Endothelial cell of umbilical vein (primary cell): ENCODE results near the gene TMEM97. TPM values are rescaled to one million over a fixed set of nuclear protein-coding genes. Genes with fewer than 3 reads are reported as not detected.
A peak's percentile ranks its signal among the peaks of the same experiment; 100 is the strongest.

Source experiments
- BruUV-seq: library from RNA; stranded (reverse); fragments of 400-500 nt; replicated peaks from 2 replicates; lab custom pipeline; 2021; lab: Mats Ljungman, UMichigan
- CTCF ChIA-PET: fragments of 300-600, 350-600 bp; sonication (Branson Sonifier 250); formaldehyde crosslinking; loops from one replicate; lab custom pipeline; 2021; ENCODE audit warnings: antibody characterized with exemption, inconsistent platforms; lab: Charles Lee
- POLR2A ChIA-PET: fragments of 300-600, 350-600 bp; sonication (Branson Sonifier 250); formaldehyde crosslinking; loops from one replicate; lab custom pipeline; 2021; ENCODE audit warnings: antibody characterized with exemption, inconsistent platforms; lab: Charles Lee
- DNase-seq: peaks from one replicate; pipeline ENCODE4 v3.0.0-alpha.2; 2011; ENCODE audit warnings: low read depth, low spot score
- FAIRE-seq: peaks from 2 replicates; lab custom pipeline; 2011; peaks lifted over from hg19 to GRCh38; lab: Jason Lieb, UNC
- H2AFZ ChIP-seq: 2 replicates; pipeline ENCODE4 v1.6.0; 2012; ENCODE audit warnings: low read depth, low read length, control low read depth, inconsistent platforms
- H3K27ac ChIP-seq: 2 replicates; pipeline ENCODE4 v1.5.1; 2011; ENCODE audit warnings: low read depth, mild to moderate bottlenecking, control low read depth, low read length, moderate library complexity; ENCODE audit not compliant: insufficient read depth
- H3K27me3 ChIP-seq, 2 experiments: 2 replicates each; pipeline versions ENCODE4 v1.6.0 to v1.6.1; 2011; ENCODE audit warnings: low read length in 2 of 2, mixed read lengths in 1 of 2; ENCODE audit not compliant: control insufficient read depth in 2 of 2, insufficient read depth in 2 of 2
- H3K36me3 ChIP-seq, 2 experiments: 2 replicates in 1 of 2; 3 replicates in 1 of 2; pipeline ENCODE4 v1.5.1; 2011; ENCODE audit warnings: low read length in 2 of 2, mild to moderate bottlenecking in 1 of 2, moderate library complexity in 1 of 2; ENCODE audit not compliant: control insufficient read depth in 2 of 2, insufficient read depth in 2 of 2; ENCODE audit errors: extremely low read depth in 1 of 2
- H3K4me1 ChIP-seq: 3 replicates; pipeline ENCODE4 v1.5.1; 2011; ENCODE audit warnings: mild to moderate bottlenecking, low read length; ENCODE audit not compliant: control insufficient read depth, insufficient read depth; ENCODE audit errors: extremely low read depth
- H3K4me2 ChIP-seq: 2 replicates; pipeline ENCODE4 v1.6.1; 2011; ENCODE audit warnings: low read length, control low read depth, mixed read lengths; ENCODE audit not compliant: insufficient read depth
- H3K4me3 ChIP-seq, 3 experiments: fragments of 200-600 bp in 1 of 3; sonication (generic), shearing (Covaris generic) in 1 of 3; replicated peaks in 1 of 3; 2 replicates each; pipeline ENCODE4 v1.5.1; 2011 to 2016; ENCODE audit warnings: control low read depth in 3 of 3, low read length in 3 of 3, mild to moderate bottlenecking in 2 of 3, inconsistent platforms in 1 of 3, low read depth in 1 of 3, moderate library complexity in 1 of 3; ENCODE audit not compliant: insufficient read depth in 1 of 3
- H3K79me2 ChIP-seq: 2 replicates; pipeline ENCODE4 v1.6.0; 2012; ENCODE audit warnings: low read length, inconsistent platforms; ENCODE audit not compliant: control insufficient read depth, insufficient read depth
- H3K9ac ChIP-seq: replicated peaks from 2 replicates; pipeline ENCODE3; 2011; ENCODE audit warnings: low read length, control low read depth; ENCODE audit not compliant: insufficient read depth; ENCODE audit errors: extremely low read depth
- H3K9me1 ChIP-seq: replicated peaks from 3 replicates; pipeline ENCODE4 v1.6.0; 2011; ENCODE audit warnings: mild to moderate bottlenecking, low read length; ENCODE audit not compliant: control insufficient read depth, insufficient read depth; ENCODE audit errors: extremely low read depth
- H3K9me3 ChIP-seq: replicated peaks from 2 replicates; pipeline ENCODE4 v1.5.1; 2012; ENCODE audit warnings: low read length, inconsistent platforms; ENCODE audit not compliant: control insufficient read depth, insufficient read depth
- H4K20me1 ChIP-seq: replicated peaks from 2 replicates; pipeline ENCODE3; 2011; ENCODE audit warnings: mild to moderate bottlenecking, low read length; ENCODE audit not compliant: control insufficient read depth, insufficient read depth; ENCODE audit errors: extremely low read depth
- CTCF ChIP-seq, 2 donors: IDR thresholded peaks; 1 replicate in 1 of 2; 2 replicates in 1 of 2; pipeline ENCODE4 v1.5.1; 2011; ENCODE audit warnings: low read length in 2 of 2, mild to moderate bottlenecking in 2 of 2, moderate library complexity in 2 of 2, control low read depth in 1 of 2, inconsistent platforms in 1 of 2, low read depth in 1 of 2; ENCODE audit not compliant: insufficient read depth in 1 of 2; ENCODE audit errors: extremely low read depth in 1 of 2
- EZH2 ChIP-seq: IDR thresholded peaks from 2 replicates; pipeline ENCODE4 v1.6.1; 2012; ENCODE audit warnings: borderline replicate concordance, low read depth, mild to moderate bottlenecking, moderate library complexity, low read length, inconsistent platforms; ENCODE audit not compliant: severe bottlenecking
- FOS ChIP-seq: IDR thresholded peaks from 2 replicates; pipeline ENCODE4 v1.6.1; 2011; ENCODE audit warnings: mild to moderate bottlenecking, low read length, moderate library complexity, borderline replicate concordance; ENCODE audit not compliant: insufficient read depth
- GATA2 ChIP-seq: IDR thresholded peaks from 2 replicates; pipeline ENCODE4 v1.7.0; 2011; ENCODE audit warnings: low read depth, mild to moderate bottlenecking, moderate library complexity, mixed read lengths, low read length; ENCODE audit not compliant: insufficient read length, insufficient read depth
- JUN ChIP-seq: IDR thresholded peaks from 2 replicates; pipeline ENCODE4 v1.6.1; 2011; ENCODE audit warnings: borderline replicate concordance, low read depth; ENCODE audit not compliant: insufficient read length, insufficient read depth
- MYC ChIP-seq: IDR thresholded peaks from one replicate; pipeline ENCODE4 v1.6.1; 2011; ENCODE audit warnings: mild to moderate bottlenecking, low read depth, low read length
- POLR2A ChIP-seq: IDR thresholded peaks from 2 replicates; pipeline ENCODE4 v1.6.1; 2012; ENCODE audit warnings: low read depth, mild to moderate bottlenecking, control low read depth, low read length
- POLR2AphosphoS5 ChIP-seq: IDR thresholded peaks from 2 replicates; pipeline ENCODE4 v1.6.1; 2012; ENCODE audit warnings: low read depth, mild to moderate bottlenecking, control low read depth, low read length, moderate library complexity; ENCODE audit not compliant: insufficient read depth
- dilution Hi-C: fragments of 300-500 bp; cut with MboI; formaldehyde crosslinking; loops from one replicate; pipeline ENCODE4 v1.15.0; 2019; ENCODE audit warnings: low sequenced_read_pairs; ENCODE audit not compliant: extremely low pct_ligation_motif_present
- intact Hi-C: fragments of 100-400 bp; cut with micrococcal nuclease; formaldehyde crosslinking; loops from one replicate; pipeline ENCODE4 v1.10.0; 2022
- polyA plus RNA-seq, 4 experiments: library from polyadenylated mRNA; depleted of rRNA in 3 of 4; stranded (reverse) in 3 of 4; unstranded in 1 of 4; fragments of >200 nt; gene quantifications; 2 replicates each; pipeline versions ENCODE4 v1.2.1 to v1.2.3, GENCODE V29; 2011 to 2012; ENCODE audit warnings: missing spikeins in 1 of 4
- total RNA-seq: library from RNA; stranded (reverse); gene quantifications from 2 replicates; pipeline ENCODE4 v1.2.3, GENCODE V29; 2021
- TF ChIP-seq, protein P1 (sequence below): IDR thresholded peaks from 2 replicates; pipeline ENCODE4 v1.6.1; 2011; ENCODE audit not compliant: insufficient read depth, insufficient read length

Gene TMEM97
- total and polyA plus RNA-seq, 2 donors (not counting 3 experiments of a cell fraction or from before 2014, with no cell fraction given) = 27.0 to 43.5 TPM

GRCh38 chr17:28326114-28326513 lies 7.1 kb downstream of the TMEM97 start:
- ChIA-PET POLR2A (no interaction called here), CTCF (interaction anchor here (1.1 kb wide), 1 partner anchor 521 kb away, joined by 4 read pairs; no protein-coding TSS in a partner anchor)
- BruUV-seq = no TSS peak
- FAIRE-seq = no peak
- H4K20me1 ChIP-seq = no peaks in the 10 kb centered on the region
- peaks cover 19% of the 10 kb centered on the region for H3K79me2 ChIP-seq
- H3K4me1 ChIP-seq = no peaks in the 10 kb centered on the region
- H3K4me2 ChIP-seq = no peak overlapping the region
- H3K27ac ChIP-seq = no peak overlapping the region
- no peaks in the 10 kb centered on the region for H3K27me3 ChIP-seq
- no peak for DNase-seq
- H2AFZ ChIP-seq = no peak overlapping the region
- intact Hi-C loops = no loop called here
- dilution Hi-C loops = no loop called here
- no peak overlapping the region for H3K4me3 ChIP-seq
- no peak overlapping the region for H3K9ac ChIP-seq
- TF ChIP-seq, protein P1, sequence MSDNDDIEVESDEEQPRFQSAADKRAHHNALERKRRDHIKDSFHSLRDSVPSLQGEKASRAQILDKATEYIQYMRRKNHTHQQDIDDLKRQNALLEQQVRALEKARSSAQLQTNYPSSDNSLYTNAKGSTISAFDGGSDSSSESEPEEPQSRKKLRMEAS = no peak
- TF ChIP-seq GATA2 = no peak
- TF ChIP-seq MYC = no peak
- H3K36me3 ChIP-seq = peaks cover 13 to 16% of the 10 kb centered on the region in 2 experiments
- no peaks in the 10 kb centered on the region for H3K9me3 ChIP-seq
- H3K9me1 ChIP-seq = no peaks in the 10 kb centered on the region

DNA sequence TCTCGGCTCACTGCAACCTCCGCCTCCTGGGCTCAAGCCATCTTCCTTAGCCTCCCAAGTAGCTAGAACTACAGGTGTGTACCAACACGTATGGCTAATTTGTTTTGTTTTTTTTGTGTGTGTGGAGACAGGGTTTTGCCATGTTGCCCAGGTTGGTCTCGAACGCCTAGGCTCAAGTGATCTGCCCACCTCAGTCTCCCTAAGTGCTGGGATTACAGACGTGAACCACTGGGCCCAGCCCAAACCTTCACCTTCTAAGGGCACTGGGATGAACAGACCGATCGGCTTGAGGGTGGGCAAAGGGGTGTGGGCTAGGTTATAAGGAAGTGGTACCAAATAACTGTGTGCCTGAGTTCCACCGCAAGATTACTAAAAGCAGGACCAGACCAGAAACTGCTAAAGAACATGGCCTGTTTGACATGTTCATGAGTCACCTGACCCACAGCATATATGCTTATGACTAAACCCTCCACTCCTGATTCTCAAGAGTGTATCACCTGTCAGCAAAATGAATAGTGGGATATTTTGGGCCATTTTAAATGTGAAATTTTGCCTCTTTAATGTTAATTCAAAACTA lies 8.1 kb downstream of the TMEM97 start:
- Histone ChIP-seq H4K20me1 (no peaks in the 10 kb centered on the region), H3K4me3 (no peak overlapping the region), H3K79me2 (peaks cover 12% of the 10 kb centered on the region), H3K9me3 (no peaks in the 10 kb centered on the region), H3K4me2 (no peak overlapping the region), H3K4me1 (no peaks in the 10 kb centered on the region), H2AFZ (no peak overlapping the region), H3K27ac (no peak overlapping the region), H3K9ac (no peak overlapping the region), H3K9me1 (no peaks in the 10 kb centered on the region), H3K36me3 (peaks cover 16 to 19% of the 10 kb centered on the region in 2 experiments), H3K27me3 (no peaks in the 10 kb centered on the region)
- dilution Hi-C loops (no loop called here), intact Hi-C loops (loop anchor here (1.0 kb wide), 1 partner anchor 8 kb away; the partner anchor contains the start of gene TMEM97)
- TF ChIP-seq CTCF (IDR thresholded peaks at IDR 0.05; ENCODE audit: extremely low read depth in 1 of 2, insufficient read depth in 1 of 2, low read depth in 1 of 2, low read length in 2 of 2) (no peak), POLR2AphosphoS5 (no peak), JUN (no peak), POLR2A (no peak), FOS (no peak), MYC (no peak), GATA2 (no peak), EZH2 (no peak)
- TF ChIP-seq, protein P1 = no peak
- DNase-seq = no peak
- BruUV-seq = TSS peak; percentile 24
- no peak for FAIRE-seq
- ChIA-PET CTCF (no interaction called here), POLR2A (no interaction called here)
